Neuronal stem cell (in vitro differentiated cells): ENCODE measurements around the gene DENND5A.

Source experiments
- DNase-seq: peaks from one replicate; pipeline ENCODE4 v3.0.0-alpha.2; 2013; ENCODE audit warnings: low spot score
- H2AFZ ChIP-seq: one replicate; pipeline ENCODE4 v1.6.1; 2013; ENCODE audit warnings: mild to moderate bottlenecking, low read length, inconsistent platforms
- H2AK5ac ChIP-seq: 2 replicates; pipeline ENCODE4 v1.6.1; 2013; ENCODE audit warnings: low read depth, mild to moderate bottlenecking, inconsistent platforms, low read length, moderate library complexity, mixed read lengths
- H2BK120ac ChIP-seq: 2 replicates; pipeline ENCODE4 v1.6.1; 2013; ENCODE audit warnings: low read depth, mild to moderate bottlenecking, inconsistent platforms, low read length, moderate library complexity, mixed read lengths
- H2BK12ac ChIP-seq: one replicate; pipeline ENCODE4 v1.6.1; 2013; ENCODE audit warnings: low read length, inconsistent platforms
- H2BK15ac ChIP-seq: 2 replicates; pipeline ENCODE4 v1.6.1; 2013; ENCODE audit warnings: mild to moderate bottlenecking, low read length, inconsistent platforms, mixed read lengths
- H2BK5ac ChIP-seq: one replicate; pipeline ENCODE4 v1.6.1; 2013; ENCODE audit warnings: inconsistent platforms, mild to moderate bottlenecking, low read length, moderate library complexity
- H3K14ac ChIP-seq: one replicate; pipeline ENCODE4 v1.6.1; 2013; ENCODE audit warnings: low read length, inconsistent platforms
- H3K18ac ChIP-seq: 2 replicates; pipeline ENCODE4 v1.6.1; 2013; ENCODE audit warnings: low read length, inconsistent platforms
- H3K23ac ChIP-seq: 2 replicates; pipeline ENCODE4 v1.6.1; 2013; ENCODE audit warnings: low read depth, mild to moderate bottlenecking, mixed read lengths, low read length, inconsistent platforms; ENCODE audit not compliant: poor library complexity
- H3K27ac ChIP-seq: replicated peaks from 3 replicates; pipeline ENCODE4 v1.5.1; 2013; ENCODE audit warnings: low read length, inconsistent platforms
- H3K27me3 ChIP-seq, 3 experiments: 2 replicates each; pipeline ENCODE4 v1.6.1; 2013; ENCODE audit warnings: low read length in 3 of 3, mild to moderate bottlenecking in 2 of 3, inconsistent platforms in 1 of 3, low read depth in 1 of 3, mixed read lengths in 1 of 3, moderate library complexity in 1 of 3; ENCODE audit not compliant: control insufficient read depth in 3 of 3, insufficient read depth in 3 of 3
- H3K36me3 ChIP-seq, 2 donors: replicated peaks in 1 of 2; 2 replicates each; pipeline ENCODE4 v1.6.1; 2013; ENCODE audit warnings: low read length in 2 of 2; ENCODE audit not compliant: control insufficient read depth in 2 of 2, insufficient read depth in 2 of 2
- H3K4ac ChIP-seq: 2 replicates; pipeline ENCODE4 v1.6.1; 2013; ENCODE audit warnings: inconsistent platforms, mild to moderate bottlenecking, low read length, moderate library complexity
- H3K4me1 ChIP-seq, 2 donors: 1 replicate in 1 of 2; 2 replicates in 1 of 2; pipeline ENCODE4 v1.6.1; 2013; ENCODE audit warnings: low read length in 2 of 2, low read depth in 1 of 2; ENCODE audit not compliant: control insufficient read depth in 2 of 2, insufficient read depth in 1 of 2
- H3K4me2 ChIP-seq: one replicate; pipeline ENCODE4 v1.6.1; 2013; ENCODE audit warnings: mild to moderate bottlenecking, low read length, inconsistent platforms; ENCODE audit not compliant: insufficient read depth, poor library complexity, severe bottlenecking
- H3K4me3 ChIP-seq, 2 donors: 2 replicates each; pipeline ENCODE4 v1.5.1; 2013; ENCODE audit warnings: low read length in 2 of 2, mild to moderate bottlenecking in 2 of 2, inconsistent platforms in 1 of 2, moderate library complexity in 1 of 2
- H3K79me1 ChIP-seq: one replicate; pipeline ENCODE4 v1.6.1; 2013; ENCODE audit warnings: low read depth, mild to moderate bottlenecking, inconsistent platforms, low read length, moderate library complexity
- H3K9ac ChIP-seq: one replicate; pipeline ENCODE4 v1.6.1; 2013; ENCODE audit warnings: mild to moderate bottlenecking, low read depth, low read length, inconsistent platforms; ENCODE audit not compliant: poor library complexity
- H3K9me3 ChIP-seq, 2 donors: replicated peaks in 1 of 2; 2 replicates each; pipeline versions ENCODE3 to v1.6.1; 2013; ENCODE audit warnings: low read length in 2 of 2, mild to moderate bottlenecking in 2 of 2, inconsistent platforms in 1 of 2, low read depth in 1 of 2, mixed read lengths in 1 of 2, moderate library complexity in 1 of 2; ENCODE audit not compliant: control insufficient read depth in 2 of 2, insufficient read depth in 1 of 2
- H4K8ac ChIP-seq: one replicate; pipeline ENCODE4 v1.6.1; 2013; ENCODE audit warnings: low read depth, mild to moderate bottlenecking, inconsistent platforms, low read length, moderate library complexity
- H4K91ac ChIP-seq: one replicate; pipeline ENCODE4 v1.6.1; 2013; ENCODE audit warnings: low read length, low read depth, mild to moderate bottlenecking, inconsistent platforms; ENCODE audit not compliant: poor library complexity
- WGBS, 2 donors: extraction: QIAGEN DNeasy Blood & Tissue Kit; methylation state at CpG; one replicate each; pipeline ENCODE4 v1.1.7; 2013; ENCODE audit warnings: missing lambda C conversion rate in 2 of 2, mixed read lengths in 1 of 2; ENCODE audit not compliant: insufficient read length in 2 of 2, insufficient replicate concordance in 1 of 2; ENCODE audit errors: extremely low coverage in 2 of 2; 5-methylcytosine and 5-hydroxymethylcytosine counted together

Gene DENND5A

GRCh38 chr11:9125185-9125886 lies 139.8 kb downstream of the DENND5A start:
- Histone ChIP-seq H3K27ac (no peak overlapping the region), H3K18ac (no peak overlapping the region), H3K9ac (no peak overlapping the region), H3K79me1 (no peaks in the 10 kb centered on the region), H2AFZ (no peak overlapping the region), H2AK5ac (no peak overlapping the region), H3K4me2 (no peak overlapping the region), H2BK15ac (no peak overlapping the region), H3K27me3 (no peaks in the 10 kb centered on the region), H4K8ac (no peak overlapping the region), H3K4me3 (no peak overlapping the region), H3K9me3 (peaks cover 0 to 3% of the 10 kb centered on the region in 2 donors), H2BK12ac (no peak overlapping the region), H4K91ac (no peak overlapping the region), H3K4ac (no peak overlapping the region), H2BK5ac (no peak overlapping the region), H3K23ac (no peak overlapping the region), H3K36me3 (no peaks in the 10 kb centered on the region), H3K14ac (no peak overlapping the region), H3K4me1 (peaks cover 0 to 2% of the 10 kb centered on the region in 2 donors), H2BK120ac (no peak overlapping the region)
- WGBS, 2 donors, result no CpG with 5 or more reads among the region's 2 CpGs
- DNase-seq, result no peak

DNA sequence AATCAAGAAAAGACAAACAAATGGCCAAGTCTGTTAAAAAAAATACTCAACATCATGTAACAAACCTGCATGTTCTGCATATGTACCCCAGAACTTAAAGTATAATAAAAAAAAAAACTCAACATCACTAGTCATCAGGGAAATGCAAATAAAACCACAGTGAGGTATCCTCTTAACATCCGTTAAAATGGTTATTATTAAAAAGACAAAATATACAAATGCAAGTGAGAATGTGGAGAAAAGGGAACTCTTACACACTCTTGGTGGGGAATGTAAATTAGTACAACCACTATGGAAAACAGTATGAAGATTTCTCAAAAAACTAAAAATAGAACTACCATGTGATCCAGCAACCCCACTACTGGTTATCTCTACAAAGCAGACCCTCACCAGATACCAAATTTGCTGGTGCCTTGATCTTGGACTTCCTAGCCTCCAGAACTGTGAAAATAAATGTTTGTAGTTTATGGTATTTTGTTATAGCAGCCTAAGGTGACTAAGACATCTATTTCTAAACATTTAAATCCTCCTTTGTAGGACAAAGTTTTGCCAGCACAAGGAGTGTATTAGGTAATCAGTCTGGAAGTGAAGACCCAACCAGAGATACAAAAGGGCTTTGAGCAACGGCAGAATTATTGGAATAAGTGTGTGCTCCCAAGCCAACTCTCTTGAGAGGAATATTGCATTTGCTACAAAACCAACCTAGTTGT lies 141.4 kb downstream of the DENND5A start:
- Histone ChIP-seq H4K8ac (no peak overlapping the region), H3K18ac (no peak overlapping the region), H2AK5ac (no peak overlapping the region), H3K9ac (no peak overlapping the region), H3K23ac (no peak overlapping the region), H3K27me3 (no peaks in the 10 kb centered on the region), H3K9me3 (peaks cover 0 to 3% of the 10 kb centered on the region in 2 donors), H2BK5ac (no peak overlapping the region), H2BK15ac (no peak overlapping the region), H3K4me1 (peaks cover 0 to 2% of the 10 kb centered on the region in 2 donors), H3K27ac (no peak overlapping the region), H3K36me3 (no peaks in the 10 kb centered on the region), H4K91ac (no peak overlapping the region), H3K4me2 (no peak overlapping the region), H2BK120ac (no peak overlapping the region), H3K14ac (no peak overlapping the region), H3K4ac (no peak overlapping the region), H2BK12ac (no peak overlapping the region), H2AFZ (no peak overlapping the region), H3K4me3 (no peak overlapping the region), H3K79me1 (no peaks in the 10 kb centered on the region)
- DNase-seq, result no peak
- no CpG with 5 or more reads among the region's 2 CpGs for WGBS, 2 donors

- Histone ChIP-seq H3K14ac (no peak overlapping the region), H2AFZ (no peak overlapping the region), H3K23ac (no peak overlapping the region), H2BK120ac (no peak overlapping the region), H3K9ac (no peak overlapping the region), H3K18ac (no peak overlapping the region), H2BK5ac (no peak overlapping the region), H2AK5ac (peak overlapping the region; percentile 17), H3K79me1 (no peaks in the 10 kb centered on the region), H3K36me3 (no peaks in the 10 kb centered on the region), H3K27ac (no peak overlapping the region), H3K4me2 (no peak overlapping the region), H3K4me3 (no peak overlapping the region), H4K91ac (no peak overlapping the region), H4K8ac (no peak overlapping the region), H3K27me3 (no peaks in the 10 kb centered on the region), H3K9me3 (peaks cover 0 to 3% of the 10 kb centered on the region in 2 donors), H3K4me1 (peaks cover 0 to 2% of the 10 kb centered on the region in 2 donors), H3K4ac (no peak overlapping the region), H2BK12ac (no peak overlapping the region), H2BK15ac (no peak overlapping the region)
- DNase-seq, result no peak
- WGBS, 2 donors, result no CpG with 5 or more reads among the region's 2 CpGs
Observed at GRCh38 chr11:9121469-9121796, 143.7 kb downstream of the DENND5A start.

DNA sequence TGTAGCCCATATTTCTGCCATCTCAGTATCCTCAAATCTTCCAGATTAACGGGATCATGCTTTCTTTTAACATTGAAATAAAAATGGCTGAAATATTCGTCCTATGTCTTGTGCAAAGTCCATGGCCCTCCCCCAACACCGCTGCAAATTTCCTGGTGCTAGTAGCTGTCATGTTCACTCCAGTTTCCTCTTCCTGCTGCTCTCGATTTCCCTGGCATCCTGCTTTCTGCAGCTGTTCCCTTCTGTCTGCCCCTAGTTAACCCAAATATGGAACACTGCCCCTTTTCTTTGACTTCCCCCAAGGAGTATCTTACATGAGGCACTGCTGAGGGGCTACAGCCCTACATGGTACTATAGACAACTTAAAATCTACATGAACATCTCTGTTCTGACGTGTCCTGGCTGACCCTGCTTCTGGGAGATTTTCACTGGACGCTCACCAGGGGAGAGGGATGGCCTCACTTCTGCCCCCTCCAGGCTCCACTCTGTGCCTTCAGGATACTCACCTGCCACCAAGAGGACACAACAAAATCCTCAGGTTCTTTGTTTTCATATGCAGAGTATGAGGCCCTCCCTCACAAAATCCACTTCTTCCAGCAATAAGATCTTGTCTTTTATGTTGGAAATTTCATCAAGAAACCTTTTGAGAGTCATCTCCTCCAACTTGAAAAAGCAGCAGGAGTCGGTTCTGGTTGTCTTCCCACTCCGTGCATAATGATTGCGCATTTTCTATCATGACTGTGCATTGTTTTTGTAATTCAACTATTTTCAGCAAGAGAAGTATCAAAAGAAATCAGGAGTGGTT lies 144.3 kb downstream of the DENND5A start:
- H3K4me2 ChIP-seq, result no peak overlapping the region
- no peak overlapping the region for H3K14ac ChIP-seq
- no peak overlapping the region for H4K8ac ChIP-seq
- H2BK12ac ChIP-seq, result no peak overlapping the region
- no peaks in the 10 kb centered on the region for H3K79me1 ChIP-seq
- no peak overlapping the region for H3K23ac ChIP-seq
- H4K91ac ChIP-seq, result no peak overlapping the region
- DNase-seq, result peak; percentile 41
- no peak overlapping the region for H2BK120ac ChIP-seq
- H3K9me3 ChIP-seq, result peaks cover 0 to 3% of the 10 kb centered on the region in 2 donors
- no peak overlapping the region for H3K27ac ChIP-seq
- H3K27me3 ChIP-seq, result no peaks in the 10 kb centered on the region
- H2BK5ac ChIP-seq, result no peak overlapping the region
- no peak overlapping the region for H3K18ac ChIP-seq
- peaks cover 0 to 2% of the 10 kb centered on the region in 2 donors for H3K4me1 ChIP-seq
- H2BK15ac ChIP-seq, result no peak overlapping the region
- no peak overlapping the region for H2AFZ ChIP-seq
- no peaks in the 10 kb centered on the region for H3K36me3 ChIP-seq
- no CpG with 5 or more reads among the region's 9 CpGs for WGBS, 2 donors
- H2AK5ac ChIP-seq, result no peak overlapping the region
- H3K4ac ChIP-seq, result no peak overlapping the region
- H3K4me3 ChIP-seq, result no peak overlapping the region
- H3K9ac ChIP-seq, result no peak overlapping the region
